Stomach (tissue), 9 donors: Measurements from ENCODE around the gene PELI2. TPM values are rescaled to one million over a fixed set of nuclear protein-coding genes. Genes with fewer than 3 reads are reported as not detected.

Experiments
- DNase-seq, 2 donors: peaks; one replicate each; pipeline versions ENCODE4 v3.0.0 to v3.0.0-alpha.2; 2013 to 2019
- H3K27ac ChIP-seq, 5 donors: fragments of 200-600 bp in 4 of 5; sonication (generic) in 4 of 5; one replicate each; pipeline ENCODE4 v1.5.1; 2013 to 2019; ENCODE audit warnings: mild to moderate bottlenecking in 1 of 5, moderate library complexity in 1 of 5
- H3K27me3 ChIP-seq, 3 donors: fragments of 200-600 bp; sonication (generic); one replicate each; pipeline ENCODE4 v1.5.1; 2017 to 2019; ENCODE audit warnings: mixed run types in 1 of 3
- H3K36me3 ChIP-seq, 4 donors: fragments of 200-600 bp; sonication (generic); 1 replicate in 3 of 4; 2 replicates in 1 of 4; pipeline ENCODE4 v1.5.1; 2016 to 2019
- H3K4me1 ChIP-seq, 4 donors: fragments of 200-600 bp; sonication (generic); one replicate each; pipeline ENCODE4 v1.5.1; 2016 to 2019
- H3K4me3 ChIP-seq, 4 donors: fragments of 200-600 bp; sonication (generic) in 3 of 4; one replicate each; pipeline ENCODE4 v1.5.1; 2016 to 2019; ENCODE audit warnings: mild to moderate bottlenecking in 1 of 4
- H3K9me3 ChIP-seq, 4 donors: fragments of 200-600 bp; sonication (generic); one replicate each; pipeline ENCODE4 v1.5.1; 2016 to 2019
- EP300 ChIP-seq: sonication (generic); formaldehyde crosslinking; IDR thresholded peaks from one replicate; pipeline ENCODE4 v1.6.1; 2017; ENCODE audit warnings: antibody characterized with exemption
- POLR2A ChIP-seq, 4 donors: fragments of 450-650 bp; IDR thresholded peaks; one replicate each; pipeline ENCODE4 v1.6.1; 2016; ENCODE audit warnings: antibody characterized with exemption in 4 of 4, control low read depth in 2 of 4, mild to moderate bottlenecking in 1 of 4, moderate library complexity in 1 of 4
- POLR2AphosphoS5 ChIP-seq, 3 donors: sonication (generic); formaldehyde crosslinking; IDR thresholded peaks; one replicate each; pipeline ENCODE4 v1.6.1; 2016; ENCODE audit warnings: antibody characterized with exemption in 3 of 3
- WGBS, 5 donors: extraction: QIAGEN DNeasy Blood & Tissue Kit in 3 of 5; methylation state at CpG; one replicate each; pipeline versions ENCODE4 v1.1.5 to v1.1.7; 2013 to 2018; 5-methylcytosine and 5-hydroxymethylcytosine counted together
- intact Hi-C: fragments of 100-400 bp; cut with DNase I; formaldehyde crosslinking; loops from one replicate; pipeline ENCODE4 v1.15.1; 2023; ENCODE audit warnings: low total_unique reads
- polyA plus RNA-seq, 3 donors: library from polyadenylated mRNA; stranded (reverse); fragments of 200-250 nt; gene quantifications; one replicate each; pipeline ENCODE4 v1.2.3, GENCODE V29; 2013
- total RNA-seq, 5 donors: library from RNA; depleted of rRNA; stranded (reverse); fragments of >200 nt; gene quantifications; one replicate each; pipeline versions ENCODE4 v1.1.0 to v1.2.3, GENCODE V29; 2014 to 2016
- TF ChIP-seq, protein P1 (sequence below), 7 experiments: fragments of 450-650 bp in 4 of 7; fragments of 200-600 bp in 3 of 7; sonication (generic) in 3 of 7; IDR thresholded peaks; one replicate each; pipeline ENCODE4 v1.5.1; 2016 to 2019; ENCODE audit warnings: antibody characterized with exemption in 7 of 7, control low read depth in 2 of 7, mild to moderate bottlenecking in 1 of 7
- donor health status: healthy with polysubstance abuse.
- donor health status: Bipolar disorder and iron deficiency.
- donor health status: healthy.

The PELI2 gene
- total and polyA plus RNA-seq, 8 donors = 3.0 to 48.3 (median 10.6) TPM

DNA sequence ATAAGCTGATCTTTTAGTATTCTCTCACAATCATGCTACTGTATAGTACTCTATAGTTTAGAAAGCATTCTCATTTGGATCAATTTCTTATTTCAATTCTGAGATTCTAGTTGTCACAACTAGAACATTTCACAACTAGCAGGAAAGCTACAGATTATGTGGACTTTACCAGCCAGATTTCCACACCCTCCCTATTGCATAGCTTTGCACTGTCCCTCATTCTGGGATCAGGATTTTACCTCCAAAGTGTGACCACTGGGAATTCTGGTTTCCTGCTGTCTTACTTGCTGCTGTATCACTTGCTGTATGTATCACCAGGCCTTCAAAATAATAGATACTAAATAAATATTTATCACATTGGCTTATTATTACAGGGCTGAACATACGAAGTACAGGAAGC is 10.2 kb upstream of the PELI2 start:
- no peak overlapping the region for H3K4me3 ChIP-seq
- H3K27ac ChIP-seq = no peak overlapping the region
- H3K4me1 ChIP-seq = peaks cover 0 to 7% (median 0%) of the 10 kb centered on the region in 4 donors
- no peak for DNase-seq
- no peaks in the 10 kb centered on the region for H3K9me3 ChIP-seq
- no peaks in the 10 kb centered on the region for H3K27me3 ChIP-seq
- H3K36me3 ChIP-seq = no peaks in the 10 kb centered on the region
- intact Hi-C loops = no loop called here
- 33 to 67% (median 50%) methylated on average over 1 of the region's 1 CpG for WGBS, 5 donors
- TF ChIP-seq POLR2A (IDR thresholded peaks at IDR 0.05) (no peak), EP300 (no peak), POLR2AphosphoS5 (IDR thresholded peaks at IDR 0.05) (no peak)
- TF ChIP-seq, protein P1, sequence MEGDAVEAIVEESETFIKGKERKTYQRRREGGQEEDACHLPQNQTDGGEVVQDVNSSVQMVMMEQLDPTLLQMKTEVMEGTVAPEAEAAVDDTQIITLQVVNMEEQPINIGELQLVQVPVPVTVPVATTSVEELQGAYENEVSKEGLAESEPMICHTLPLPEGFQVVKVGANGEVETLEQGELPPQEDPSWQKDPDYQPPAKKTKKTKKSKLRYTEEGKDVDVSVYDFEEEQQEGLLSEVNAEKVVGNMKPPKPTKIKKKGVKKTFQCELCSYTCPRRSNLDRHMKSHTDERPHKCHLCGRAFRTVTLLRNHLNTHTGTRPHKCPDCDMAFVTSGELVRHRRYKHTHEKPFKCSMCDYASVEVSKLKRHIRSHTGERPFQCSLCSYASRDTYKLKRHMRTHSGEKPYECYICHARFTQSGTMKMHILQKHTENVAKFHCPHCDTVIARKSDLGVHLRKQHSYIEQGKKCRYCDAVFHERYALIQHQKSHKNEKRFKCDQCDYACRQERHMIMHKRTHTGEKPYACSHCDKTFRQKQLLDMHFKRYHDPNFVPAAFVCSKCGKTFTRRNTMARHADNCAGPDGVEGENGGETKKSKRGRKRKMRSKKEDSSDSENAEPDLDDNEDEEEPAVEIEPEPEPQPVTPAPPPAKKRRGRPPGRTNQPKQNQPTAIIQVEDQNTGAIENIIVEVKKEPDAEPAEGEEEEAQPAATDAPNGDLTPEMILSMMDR (IDR thresholded peaks at IDR 0.05) = no peak

DNA sequence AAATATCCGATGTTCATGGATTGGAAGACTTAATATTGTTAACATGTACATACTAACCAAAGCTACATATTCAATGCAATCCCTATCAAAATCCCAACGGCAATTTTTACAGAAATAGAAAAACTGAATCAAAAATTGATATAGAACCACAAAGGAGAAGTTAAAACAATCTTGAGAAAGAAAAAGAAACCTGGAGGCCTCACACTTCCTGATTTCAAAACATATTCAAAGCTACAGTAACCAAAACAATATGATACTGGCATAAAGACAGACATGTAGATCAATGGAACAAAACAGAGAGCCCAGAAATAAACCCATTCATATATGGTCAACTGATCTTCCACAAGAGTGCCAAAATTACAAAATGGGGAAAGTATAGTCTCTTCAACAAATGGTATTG is 5.4 kb upstream of the PELI2 start:
- 71 to 90% (median 88%) methylated on average over 2 of the region's 2 CpGs for WGBS, 5 donors
- H3K9me3 ChIP-seq = no peaks in the 10 kb centered on the region
- H3K27ac ChIP-seq = no peak overlapping the region
- no peak overlapping the region for H3K4me3 ChIP-seq
- DNase-seq = no peak
- TF ChIP-seq POLR2A (IDR thresholded peaks at IDR 0.05) (no peak), EP300 (no peak), POLR2AphosphoS5 (IDR thresholded peaks at IDR 0.05) (no peak)
- TF ChIP-seq, protein P1 (IDR thresholded peaks at IDR 0.05) = no peak
- intact Hi-C loops = no loop called here
- H3K27me3 ChIP-seq = no peaks in the 10 kb centered on the region
- peaks cover 0 to 24% (median 5%) of the 10 kb centered on the region in 4 donors for H3K4me1 ChIP-seq
- no peaks in the 10 kb centered on the region for H3K36me3 ChIP-seq

DNA sequence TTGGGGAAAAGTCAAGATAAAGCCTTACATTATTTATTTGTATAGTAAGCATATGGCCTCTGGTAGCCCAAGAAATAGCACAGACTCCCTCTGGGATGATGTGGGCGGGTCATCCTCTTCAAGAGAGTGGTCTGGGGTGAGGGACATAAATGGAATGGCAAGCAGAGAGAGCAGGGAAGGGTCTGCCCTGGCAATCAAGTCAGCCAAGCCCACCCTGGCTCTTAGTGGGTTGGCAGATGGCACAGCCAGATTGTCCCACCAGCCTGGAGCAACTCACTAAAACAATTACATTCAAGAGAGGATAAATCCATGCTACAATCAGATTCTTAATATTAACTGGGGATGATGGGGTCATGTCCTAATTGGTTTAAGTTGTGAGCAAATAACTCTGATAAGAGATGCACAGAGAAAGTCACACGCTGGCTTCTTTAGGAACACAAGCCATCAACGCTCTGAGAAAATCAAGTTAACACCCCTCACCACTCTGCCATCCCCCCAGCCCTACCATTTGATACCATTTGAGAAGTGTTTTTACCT is 2.8 kb upstream of the PELI2 start:
- peaks cover 1 to 32% (median 12%) of the 10 kb centered on the region in 4 donors for H3K4me1 ChIP-seq
- no peaks in the 10 kb centered on the region for H3K27me3 ChIP-seq
- DNase-seq = no peak
- WGBS, 5 donors = 83 to 97% (median 86%) methylated on average over 3 of the region's 3 CpGs
- intact Hi-C loops = no loop called here
- no peak overlapping the region for H3K4me3 ChIP-seq
- TF ChIP-seq POLR2AphosphoS5 (IDR thresholded peaks at IDR 0.05) = no peak
- no peak for TF ChIP-seq POLR2A (IDR thresholded peaks at IDR 0.05)
- TF ChIP-seq, protein P1 (IDR thresholded peaks at IDR 0.05) = no peak
- no peak for TF ChIP-seq EP300
- no peaks in the 10 kb centered on the region for H3K9me3 ChIP-seq
- peak overlapping the region in 1 of 5 donors; percentile 21 for H3K27ac ChIP-seq
- no peaks in the 10 kb centered on the region for H3K36me3 ChIP-seq

DNA sequence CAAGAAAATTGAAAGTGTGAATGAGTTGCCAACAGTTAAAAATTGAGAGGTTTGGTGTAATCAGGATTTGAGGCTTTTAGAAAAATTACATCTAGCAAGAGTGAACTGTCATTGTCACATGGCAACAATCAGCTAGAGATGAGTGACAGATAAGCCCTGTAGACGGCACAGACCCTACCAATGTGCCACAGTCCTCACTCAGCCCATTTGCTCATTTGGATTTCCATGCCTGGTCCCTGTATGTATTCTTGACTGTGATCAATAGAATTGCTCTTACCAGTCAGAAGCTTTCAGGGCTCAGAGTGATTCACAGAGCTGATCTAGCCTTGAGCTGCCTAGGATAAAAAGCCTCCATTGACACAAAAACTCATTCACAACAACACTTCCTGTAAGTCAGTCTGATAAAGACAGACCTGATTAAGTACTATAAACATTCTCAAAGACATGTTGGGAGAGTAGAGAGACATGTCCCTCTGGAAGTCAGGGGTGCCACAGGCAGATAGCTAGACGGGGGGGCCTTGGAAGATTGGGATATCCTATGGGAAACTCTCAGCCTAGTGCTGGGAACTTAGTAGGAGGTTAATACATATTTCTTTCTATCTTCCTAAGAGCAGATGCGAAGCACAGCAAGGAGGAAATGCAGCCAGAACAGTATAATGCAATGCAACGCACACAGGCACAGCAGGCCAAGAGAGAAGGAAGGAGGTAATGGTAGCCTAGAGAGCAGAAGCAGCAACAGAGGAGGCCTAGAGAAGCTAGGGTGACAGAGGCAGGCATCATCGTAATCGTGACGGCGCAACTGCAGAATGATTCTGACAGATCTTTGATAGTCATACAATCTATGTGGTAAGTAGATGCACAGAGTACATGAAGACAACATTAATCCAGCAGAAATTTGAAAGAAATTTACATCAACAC is 2.0 kb upstream of the PELI2 start:
- intact Hi-C loops = no loop called here
- TF ChIP-seq EP300 = no peak
- TF ChIP-seq POLR2AphosphoS5 (IDR thresholded peaks at IDR 0.05) = no peak
- TF ChIP-seq, protein P1 (IDR thresholded peaks at IDR 0.05) = no peak
- TF ChIP-seq POLR2A (IDR thresholded peaks at IDR 0.05) = no peak
- DNase-seq = no peak
- Histone ChIP-seq H3K9me3 (no peaks in the 10 kb centered on the region), H3K4me3 (no peak overlapping the region), H3K4me1 (peaks cover 5 to 40% (median 17%) of the 10 kb centered on the region in 4 donors), H3K27ac (peak overlapping the region in 3 of 5 donors; percentile 19 to 96 (median 21)), H3K27me3 (no peaks in the 10 kb centered on the region), H3K36me3 (no peaks in the 10 kb centered on the region)
- WGBS, 5 donors = 66 to 75% (median 69%) methylated on average over 8 of the region's 8 CpGs
